HG03196 (cell line): ENCODE results near the gene R3HDM2.
"Not testable (repeated sequence)": the region's sequence is repeated elsewhere in the genome, so short reads cannot be mapped to it uniquely, and the experiment has no call there.

ENCODE experiments used
- ATAC-seq: cut with Tn5 transposase; IDR thresholded peaks from one replicate; pipeline ENCODE4 v1.9.1; 2021; ENCODE audit not compliant: unreplicated experiment

The R3HDM2 gene

GRCh38 chr12:57276233-57276632 lies 154.6 kb downstream of the R3HDM2 start:
- not testable (repeated sequence) for ATAC-seq

- ATAC-seq, result no peak
Measured at GRCh38 chr12:57273516-57273915, 157.3 kb downstream of the R3HDM2 start.

DNA sequence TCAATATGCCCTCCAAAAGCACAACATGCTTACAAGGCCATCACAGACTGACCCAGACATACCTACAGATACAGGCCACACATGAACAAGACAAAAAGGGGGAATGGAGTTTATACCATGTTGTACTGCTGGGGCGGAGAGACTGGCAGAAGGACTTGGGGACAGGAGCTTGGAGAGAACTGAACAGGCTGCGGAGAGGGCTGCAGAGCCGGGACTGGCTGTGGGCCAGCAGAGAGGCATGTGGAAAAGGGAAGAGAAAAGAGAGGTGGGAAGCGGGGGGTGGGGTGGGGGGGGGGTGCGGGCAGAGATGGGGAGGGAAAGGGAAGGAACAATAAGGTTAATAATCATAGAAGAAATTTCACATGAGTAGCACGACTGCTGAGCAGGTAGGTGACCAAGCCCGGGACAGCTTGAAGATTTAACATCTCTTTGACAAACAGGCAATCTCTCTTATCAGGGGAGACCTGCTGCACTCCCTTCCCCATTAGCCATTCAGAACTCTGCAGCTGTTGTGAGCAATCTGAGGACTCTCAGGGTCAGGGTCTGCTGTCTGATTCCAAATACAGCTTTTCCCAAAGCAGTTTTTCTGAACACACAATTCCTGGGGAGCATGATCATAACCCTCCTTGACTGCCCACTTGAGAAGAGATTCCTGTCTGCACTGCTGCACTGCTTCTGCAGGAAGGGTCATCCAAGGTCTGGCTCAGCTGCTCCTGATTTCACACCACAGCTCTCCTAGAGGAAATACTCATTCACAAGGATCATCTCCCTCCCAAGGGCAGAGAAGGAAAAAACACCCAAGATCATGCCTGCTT lies 158.3 kb downstream of the R3HDM2 start:
- no peak for ATAC-seq

GRCh38 chr12:57270966-57271470 lies 159.8 kb downstream of the R3HDM2 start:
- ATAC-seq, result no peak

- ATAC-seq, result no peak
Measured at GRCh38 chr12:57268264-57268663, 162.6 kb downstream of the R3HDM2 start.

DNA sequence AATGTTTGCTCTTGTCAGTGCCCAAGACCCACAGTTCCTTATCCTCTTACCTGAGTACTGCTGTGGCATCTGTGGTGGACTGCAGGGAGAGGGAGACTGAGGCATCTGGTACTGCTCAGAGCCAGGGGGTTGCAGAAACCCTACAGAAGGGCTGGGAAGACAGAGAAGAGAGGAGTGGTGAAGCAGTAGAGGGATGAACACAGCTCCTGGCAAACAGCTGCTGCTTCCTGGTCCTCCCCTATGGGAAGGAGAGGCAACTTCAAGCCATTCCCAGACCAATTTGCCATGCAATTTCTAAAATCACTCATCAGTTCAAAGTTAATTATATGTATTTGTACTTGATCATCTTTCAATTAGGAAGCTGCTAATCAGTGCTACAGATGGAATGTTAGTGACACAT lies 164.2 kb downstream of the R3HDM2 start:
- no peak for ATAC-seq

DNA sequence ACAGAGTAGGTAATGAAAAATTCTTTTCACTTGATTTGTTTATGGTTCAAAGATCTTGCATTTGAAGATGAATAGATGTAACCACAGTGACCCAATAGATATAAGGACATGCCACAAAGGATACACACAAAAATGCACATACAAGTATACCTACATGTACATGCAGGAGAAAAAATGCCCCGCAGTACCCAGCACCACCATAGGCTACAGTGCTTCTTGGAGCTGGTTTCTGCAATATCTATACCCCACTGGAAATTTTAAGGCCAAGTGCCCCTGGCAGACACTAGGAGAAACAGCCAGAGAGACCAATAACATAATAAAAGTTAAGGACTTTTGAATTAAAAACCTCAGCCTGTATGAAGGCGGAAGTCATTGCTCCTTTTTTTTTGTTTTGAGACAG lies 167.7 kb downstream of the R3HDM2 start:
- ATAC-seq, result no peak

DNA sequence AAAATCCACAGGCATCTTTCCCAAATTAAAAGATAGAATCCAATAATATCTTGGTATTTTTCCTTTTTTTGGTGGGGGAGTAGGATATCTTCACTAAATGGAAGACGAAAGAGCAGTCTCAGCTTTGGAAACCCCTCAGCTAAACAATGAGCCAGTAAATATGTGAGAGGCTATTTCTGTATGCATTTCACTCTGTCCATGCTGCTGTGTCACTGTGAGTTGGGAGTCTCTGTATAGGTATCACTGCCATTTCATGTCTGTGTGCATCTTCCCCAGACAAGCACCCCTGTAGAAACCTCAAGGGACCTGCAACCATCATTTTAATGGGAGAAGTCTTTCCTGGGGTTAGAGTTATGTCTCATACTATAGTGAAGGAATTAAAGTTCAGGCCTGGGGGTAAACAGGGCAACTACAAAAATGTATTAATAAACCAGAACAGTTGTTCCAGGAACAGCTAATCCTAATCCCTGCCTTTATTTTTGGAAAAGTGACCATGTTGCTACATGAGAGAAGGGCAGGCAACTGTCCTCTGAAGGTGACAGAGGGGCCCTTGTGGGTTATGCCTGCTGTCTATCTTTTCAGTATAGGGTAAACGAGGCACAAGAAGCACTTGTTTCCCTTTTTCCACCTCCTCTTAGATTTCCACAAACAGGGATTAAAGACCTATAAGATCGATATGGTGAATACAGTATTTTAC lies 168.6 kb downstream of the R3HDM2 start:
- ATAC-seq, result no peak

- no peak for ATAC-seq
Measured at GRCh38 chr12:57261428-57261865, 169.4 kb downstream of the R3HDM2 start.

DNA sequence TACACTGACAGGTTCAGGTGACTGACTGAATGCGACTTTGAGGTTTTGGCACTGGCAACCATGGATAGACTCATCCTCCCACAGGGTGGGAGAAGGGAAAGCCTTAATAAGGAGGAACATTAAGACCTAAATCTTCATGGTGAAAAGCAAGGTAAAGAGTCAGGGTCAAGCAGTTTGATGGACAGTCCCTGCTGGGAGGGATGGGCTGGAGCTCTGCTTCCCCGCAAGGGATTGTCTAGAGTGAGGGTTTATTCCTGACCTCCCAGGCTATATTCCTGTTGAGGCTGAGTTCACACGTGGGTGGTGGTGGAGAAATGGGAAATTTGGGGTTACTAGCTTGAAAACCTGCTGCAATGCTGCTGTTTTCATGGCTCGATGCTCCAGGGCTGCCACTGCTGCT lies 170.5 kb downstream of the R3HDM2 start:
- ATAC-seq, result no peak

DNA sequence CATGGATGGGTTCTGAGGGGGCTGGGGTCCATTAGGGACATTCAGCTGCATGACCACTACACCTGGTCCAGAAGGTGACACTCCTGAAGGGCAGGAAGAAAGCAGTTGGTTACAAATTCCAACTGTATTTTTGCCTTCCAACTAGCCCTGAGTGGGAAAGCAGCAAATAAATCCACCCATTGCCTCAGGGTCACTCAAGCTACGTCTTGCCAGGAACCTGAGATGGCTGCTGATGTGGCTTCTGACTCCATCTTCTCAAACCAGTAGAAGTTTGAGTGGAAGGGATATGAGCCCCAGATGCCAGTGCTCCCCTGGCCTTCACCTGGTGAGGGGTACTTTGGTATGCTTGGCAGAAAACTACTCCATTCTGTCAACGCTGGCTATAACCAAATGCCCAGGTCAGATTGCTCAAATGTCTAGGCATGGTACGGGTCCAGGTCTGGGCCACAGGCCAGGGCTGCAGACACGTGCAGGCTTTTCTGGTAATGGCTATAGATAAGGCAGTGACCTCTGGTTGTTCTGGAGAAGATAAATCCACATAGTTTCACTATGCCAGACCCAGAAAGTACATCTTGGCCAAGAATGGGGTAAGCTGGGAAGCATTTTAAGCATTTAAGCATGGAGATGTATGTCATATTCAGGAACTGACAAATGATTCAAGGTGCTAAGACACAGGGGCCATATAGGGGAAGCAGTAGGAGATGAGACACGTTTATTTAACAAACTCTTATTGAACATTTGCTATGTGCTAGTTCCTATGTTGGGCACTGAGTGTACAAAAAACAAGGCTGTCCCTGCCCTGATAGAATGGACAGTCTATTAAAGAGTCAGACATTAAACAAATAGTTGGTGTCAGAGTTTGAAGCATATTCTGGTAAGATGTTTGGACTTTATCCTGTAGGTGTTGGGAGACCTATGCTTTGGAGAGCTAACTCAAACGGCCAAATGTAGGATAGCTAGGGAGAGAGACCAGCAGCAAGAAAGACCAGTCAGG lies 171.6 kb downstream of the R3HDM2 start:
- ATAC-seq, result no peak

DNA sequence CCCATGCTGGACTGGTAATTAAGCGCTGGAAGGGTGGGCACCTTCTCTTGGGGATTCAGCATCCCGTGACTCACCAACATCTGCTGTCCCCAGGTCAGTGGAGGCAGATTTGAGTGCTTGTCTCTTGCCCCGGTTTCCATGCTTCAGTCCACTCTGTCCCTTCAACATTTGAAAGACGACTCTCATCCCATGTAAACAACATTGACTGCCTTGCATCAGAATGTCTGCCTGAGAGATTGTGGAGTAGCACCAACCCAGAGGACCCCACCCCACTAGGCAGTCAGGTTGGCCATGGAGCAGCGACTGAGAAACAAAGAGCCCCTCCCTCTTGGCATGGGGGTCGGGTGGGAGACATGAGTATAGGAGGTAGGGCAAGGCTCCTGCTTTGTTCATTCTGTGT lies 174.9 kb downstream of the R3HDM2 start:
- ATAC-seq, result no peak

GRCh38 chr12:57254506-57255280 lies 176.2 kb downstream of the R3HDM2 start:
- no peak for ATAC-seq

DNA sequence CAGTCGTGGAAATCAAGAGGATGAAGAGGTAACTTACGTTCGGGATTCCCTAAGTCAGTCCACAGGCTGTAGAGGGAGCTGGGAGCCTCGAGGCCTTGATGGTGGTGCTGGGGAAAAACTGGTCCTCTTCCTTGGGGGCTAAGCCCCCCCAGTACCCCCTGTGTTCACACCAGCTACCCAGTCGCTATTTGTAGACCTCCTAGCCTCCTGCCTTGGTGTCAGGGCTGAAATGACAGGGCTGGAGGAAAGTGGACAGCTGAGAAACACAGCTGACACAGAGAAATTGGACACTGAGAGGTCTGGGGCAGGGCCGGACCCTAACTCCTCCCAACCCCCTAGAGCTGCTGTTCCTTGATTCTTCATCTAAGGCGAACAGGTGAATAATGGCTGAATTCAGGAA lies 179.9 kb downstream of the R3HDM2 start, which contains the start of gene STAC3:
STAC3 (minus strand) TSS at position 232 of the 400 bp plus-strand sequence. CDS start 1,551 bp downstream, outside the sequence.
- ATAC-seq, result no peak

DNA sequence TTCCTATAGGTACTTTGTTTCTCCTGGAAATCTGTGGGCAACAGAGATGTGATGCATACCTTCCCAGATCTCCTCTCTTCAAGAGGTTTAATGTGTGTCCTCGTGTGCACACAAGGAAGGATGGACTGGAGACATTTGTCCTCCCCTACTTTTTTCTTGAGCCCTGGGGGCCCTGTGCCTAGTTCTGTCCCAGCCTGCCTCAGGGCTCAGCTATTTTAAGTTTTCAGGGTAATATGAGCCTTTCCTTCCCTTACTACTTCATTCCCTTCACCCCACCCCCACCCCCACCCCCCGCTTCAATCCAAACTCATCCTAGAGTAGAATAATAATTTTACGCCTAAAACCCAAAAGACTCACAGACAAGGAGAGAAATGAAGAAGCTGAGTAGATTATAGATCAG lies 180.3 kb downstream of the R3HDM2 start:
- no peak for ATAC-seq

GRCh38 chr12:57248934-57249742 lies 181.7 kb downstream of the R3HDM2 start:
- no peak for ATAC-seq

DNA sequence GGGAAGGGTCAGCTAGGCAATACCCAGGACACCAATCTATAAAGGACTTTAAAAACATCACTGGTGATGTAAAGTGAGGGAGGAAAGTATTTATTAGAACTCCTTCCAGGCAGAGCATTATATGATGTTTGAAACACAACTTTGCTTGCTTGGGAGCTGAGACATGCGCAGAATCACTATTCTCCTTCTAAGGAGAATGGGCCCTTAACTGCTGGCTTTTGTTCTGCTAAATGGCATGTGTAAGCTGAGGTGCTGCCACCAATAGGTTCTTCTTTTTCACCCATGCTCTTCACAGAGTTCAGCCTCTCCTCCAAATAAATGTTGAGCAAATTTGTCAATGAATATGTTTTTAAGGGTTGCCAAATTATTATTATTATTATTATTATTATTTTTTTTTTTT lies 183.8 kb downstream of the R3HDM2 start:
- no peak for ATAC-seq

GRCh38 chr12:57244312-57244696 lies 186.5 kb downstream of the R3HDM2 start:
- no peak for ATAC-seq
